ENCODE data around the gene ATXN7L1.

GRCh38 chr7:105589356-105590077, 286.9 kb downstream of the ATXN7L1 start:
- TF ChIP-seq EZH2 (IDR thresholded peaks at IDR 0.05; ENCODE audit: low read depth) = no peak
- TF ChIP-seq CTCF (conservative IDR thresholded peaks at IDR 0.05) = peak; percentile 78
